T-helper 9 cell (primary cell): ENCODE data around the gene LLGL2.

Experiments
- DNase-seq: peaks from one replicate; pipeline ENCODE4 v3.0.0-alpha.2; 2020

LLGL2 gene

GRCh38 chr17:75619506-75620431 is 94.3 kb downstream of the LLGL2 start:
- DNase-seq = no peak

GRCh38 chr17:75621489-75621888 is 96.0 kb downstream of the LLGL2 start:
- no peak for DNase-seq

- DNase-seq = no peak
Observed at GRCh38 chr17:75622076-75622475, 96.6 kb downstream of the LLGL2 start.

- DNase-seq = no peak
Observed at GRCh38 chr17:75622771-75623273, 97.3 kb downstream of the LLGL2 start.

- DNase-seq = no peak
Observed at GRCh38 chr17:75623386-75623785, 97.9 kb downstream of the LLGL2 start.

GRCh38 chr17:75624021-75624420 is 98.5 kb downstream of the LLGL2 start:
- no peak for DNase-seq
